Skeletal muscle satellite cell (primary cell): ENCODE measurements around the gene HBEGF.
A peak's percentile ranks its signal among the peaks of the same experiment; 100 is the strongest.

Experiments
- H3K27me3 ChIP-seq: 2 replicates; pipeline ENCODE4 v1.7.0; 2013; ENCODE audit warnings: low read length; ENCODE audit not compliant: control insufficient read depth, insufficient read depth
- H3K36me3 ChIP-seq: 2 replicates; pipeline ENCODE4 v1.7.0; 2013; ENCODE audit warnings: mild to moderate bottlenecking, control low read depth, low read length; ENCODE audit not compliant: insufficient read depth
- H3K4me1 ChIP-seq: 2 replicates; pipeline ENCODE4 v1.7.0; 2013; ENCODE audit warnings: low read length; ENCODE audit not compliant: control insufficient read depth, insufficient read depth
- H3K4me2 ChIP-seq: 2 replicates; pipeline ENCODE4 v1.7.0; 2013; ENCODE audit warnings: mild to moderate bottlenecking, low read length
- H3K4me3 ChIP-seq: 2 replicates; pipeline ENCODE4 v1.7.0; 2013; ENCODE audit warnings: low read length
- H3K9ac ChIP-seq: 2 replicates; pipeline ENCODE4 v1.7.0; 2013; ENCODE audit warnings: mild to moderate bottlenecking, low read depth, low read length, moderate library complexity
- H3K9me3 ChIP-seq: replicated peaks from 2 replicates; pipeline ENCODE4 v1.7.0; 2013; ENCODE audit warnings: mild to moderate bottlenecking, control low read depth, low read length

The HBEGF gene

DNA sequence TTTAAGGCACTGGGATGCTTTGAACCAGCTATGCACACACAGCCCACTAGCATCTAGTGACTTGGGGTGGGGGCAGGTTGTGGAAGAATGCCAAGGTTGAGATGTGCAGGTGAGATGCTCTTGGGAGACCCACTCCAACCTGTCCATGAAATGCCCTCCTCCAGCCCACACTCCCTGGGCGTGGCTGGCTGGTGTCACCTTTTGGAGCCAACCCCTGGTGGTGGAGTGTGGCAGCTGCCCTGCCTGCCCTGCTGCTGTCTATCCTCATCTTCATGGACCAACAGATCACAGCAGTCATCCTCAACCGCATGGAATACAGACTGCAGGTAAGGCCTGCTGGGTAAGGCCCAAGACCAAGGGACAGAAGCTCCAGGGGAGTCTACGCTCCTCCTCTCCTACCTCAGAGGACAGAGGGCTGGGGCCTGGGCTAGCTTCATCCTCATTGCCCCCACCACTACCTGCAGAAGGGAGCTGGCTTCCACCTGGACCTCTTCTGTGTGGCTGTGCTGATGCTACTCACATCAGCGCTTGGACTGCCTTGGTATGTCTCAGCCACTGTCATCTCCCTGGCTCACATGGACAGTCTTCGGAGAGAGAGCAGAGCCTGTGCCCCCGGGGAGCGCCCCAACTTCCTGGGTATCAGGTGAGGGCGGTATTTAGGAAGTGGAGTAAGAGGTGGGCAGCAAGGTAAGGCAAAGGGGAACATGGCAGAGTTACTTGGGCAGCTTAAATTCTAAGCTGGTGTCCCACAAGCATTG is 21.0 kb upstream of the HBEGF start:
- peaks cover 7% of the 10 kb centered on the region for H3K27me3 ChIP-seq

GRCh38 chr5:140366589-140367255 is 20.3 kb upstream of the HBEGF start:
- no peak overlapping the region for H3K9ac ChIP-seq
- H3K4me1 ChIP-seq: peaks cover 4% of the 10 kb centered on the region
- H3K4me2 ChIP-seq: no peak overlapping the region
- peaks cover 7% of the 10 kb centered on the region for H3K27me3 ChIP-seq
- no peak overlapping the region for H3K4me3 ChIP-seq
- H3K9me3 ChIP-seq: no peaks in the 10 kb centered on the region
- H3K36me3 ChIP-seq: no peaks in the 10 kb centered on the region

More for the DNA sequence above, 21.0 kb upstream of the HBEGF start:
- no peak overlapping the region for H3K4me2 ChIP-seq
- H3K9ac ChIP-seq: no peak overlapping the region
- H3K36me3 ChIP-seq: no peaks in the 10 kb centered on the region
- no peak overlapping the region for H3K4me3 ChIP-seq
- peaks cover 4% of the 10 kb centered on the region for H3K4me1 ChIP-seq
- H3K9me3 ChIP-seq: no peaks in the 10 kb centered on the region

DNA sequence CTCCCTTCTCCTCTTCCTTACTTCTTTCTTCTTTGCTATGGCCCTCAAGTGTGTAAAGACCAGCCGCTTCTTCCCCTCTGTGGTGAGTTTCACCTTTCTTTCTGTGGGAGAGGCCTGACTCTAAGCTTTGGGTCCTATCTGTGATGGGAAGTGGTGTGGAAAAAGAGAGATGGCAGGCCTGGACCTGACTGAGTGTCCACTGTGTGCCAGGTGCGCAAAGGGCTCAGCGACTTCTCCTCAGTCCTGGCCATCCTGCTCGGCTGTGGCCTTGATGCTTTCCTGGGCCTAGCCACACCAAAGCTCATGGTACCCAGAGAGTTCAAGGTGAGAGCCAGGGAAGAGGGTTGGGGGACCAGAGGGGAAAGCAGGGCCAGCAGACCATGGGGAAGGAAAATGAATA is 19.5 kb upstream of the HBEGF start:
- H3K9me3 ChIP-seq: no peaks in the 10 kb centered on the region
- no peaks in the 10 kb centered on the region for H3K36me3 ChIP-seq
- H3K4me3 ChIP-seq: no peak overlapping the region
- peaks cover 7% of the 10 kb centered on the region for H3K27me3 ChIP-seq
- H3K4me2 ChIP-seq: no peak overlapping the region
- no peak overlapping the region for H3K9ac ChIP-seq
- peaks cover 4% of the 10 kb centered on the region for H3K4me1 ChIP-seq

- H3K4me3 ChIP-seq: no peak overlapping the region
- H3K9me3 ChIP-seq: no peaks in the 10 kb centered on the region
- H3K4me2 ChIP-seq: no peak overlapping the region
- H3K4me1 ChIP-seq: peaks cover 4% of the 10 kb centered on the region
- H3K9ac ChIP-seq: no peak overlapping the region
- H3K27me3 ChIP-seq: peaks cover 7% of the 10 kb centered on the region
- H3K36me3 ChIP-seq: no peaks in the 10 kb centered on the region
These were observed 18.9 kb upstream of the HBEGF start for GRCh38 chr5:140365282-140365681.

DNA sequence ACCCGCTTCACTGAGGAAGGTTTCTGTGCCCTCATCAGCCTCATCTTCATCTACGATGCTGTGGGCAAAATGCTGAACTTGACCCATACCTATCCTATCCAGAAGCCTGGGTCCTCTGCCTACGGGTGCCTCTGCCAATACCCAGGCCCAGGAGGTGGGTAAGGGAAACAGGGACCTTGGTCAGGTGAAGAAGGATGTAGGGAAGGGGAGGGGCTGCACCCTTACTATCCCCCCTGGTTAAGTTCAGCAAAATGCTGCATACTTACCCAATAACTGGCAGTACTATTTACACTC is 18.0 kb upstream of the HBEGF start:
- Histone ChIP-seq H3K4me1 (peaks cover 4% of the 10 kb centered on the region), H3K4me2 (no peak overlapping the region), H3K36me3 (no peaks in the 10 kb centered on the region), H3K9ac (no peak overlapping the region), H3K9me3 (no peaks in the 10 kb centered on the region), H3K4me3 (no peak overlapping the region), H3K27me3 (peaks cover 7% of the 10 kb centered on the region)

DNA sequence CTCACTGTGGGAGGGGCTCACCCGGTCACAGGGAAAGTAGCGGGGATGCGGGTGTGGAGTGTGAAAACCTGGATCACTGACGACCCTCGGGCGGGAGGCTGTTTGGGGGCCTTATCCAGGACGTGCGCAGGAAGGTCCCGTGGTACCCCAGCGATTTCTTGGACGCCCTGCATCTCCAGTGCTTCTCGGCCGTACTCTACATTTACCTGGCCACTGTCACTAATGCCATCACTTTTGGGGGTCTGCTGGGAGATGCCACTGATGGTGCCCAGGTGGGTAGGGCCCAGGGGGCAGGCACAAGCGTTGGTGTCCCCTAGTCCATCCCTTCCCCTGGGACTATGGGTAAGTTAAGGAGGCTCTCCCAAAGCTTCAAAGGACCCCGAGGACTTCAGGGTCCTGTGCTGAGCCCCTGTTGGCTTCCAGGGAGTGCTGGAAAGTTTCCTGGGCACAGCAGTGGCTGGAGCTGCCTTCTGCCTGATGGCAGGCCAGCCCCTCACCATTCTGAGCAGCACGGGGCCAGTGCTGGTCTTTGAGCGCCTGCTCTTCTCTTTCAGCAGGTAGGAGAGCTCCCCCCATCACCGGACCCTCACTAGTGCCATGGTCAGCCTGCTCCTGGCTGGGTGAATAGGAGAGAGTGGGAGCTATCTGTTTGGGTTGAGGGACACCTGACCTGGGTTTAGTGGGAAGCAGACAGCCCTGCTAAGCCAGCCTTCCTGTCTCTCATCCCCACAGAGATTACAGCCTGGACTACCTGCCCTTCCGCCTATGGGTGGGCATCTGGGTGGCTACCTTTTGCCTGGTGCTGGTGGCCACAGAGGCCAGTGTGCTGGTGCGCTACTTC is 17.4 kb upstream of the HBEGF start:
- peaks cover 7% of the 10 kb centered on the region for H3K27me3 ChIP-seq
- peak overlapping the region; percentile 67 for H3K4me3 ChIP-seq
- H3K4me1 ChIP-seq: peaks cover 4% of the 10 kb centered on the region
- peak overlapping the region; percentile 88 for H3K4me2 ChIP-seq
- H3K9ac ChIP-seq: no peak overlapping the region
- no peaks in the 10 kb centered on the region for H3K9me3 ChIP-seq
- H3K36me3 ChIP-seq: no peaks in the 10 kb centered on the region

GRCh38 chr5:140362875-140363630 is 16.6 kb upstream of the HBEGF start:
- Histone ChIP-seq H3K36me3 (no peaks in the 10 kb centered on the region), H3K27me3 (peaks cover 7% of the 10 kb centered on the region), H3K4me3 (peak overlapping the region; percentile 67), H3K9me3 (no peaks in the 10 kb centered on the region), H3K4me2 (peak overlapping the region; percentile 88), H3K9ac (no peak overlapping the region), H3K4me1 (peaks cover 4% of the 10 kb centered on the region)

DNA sequence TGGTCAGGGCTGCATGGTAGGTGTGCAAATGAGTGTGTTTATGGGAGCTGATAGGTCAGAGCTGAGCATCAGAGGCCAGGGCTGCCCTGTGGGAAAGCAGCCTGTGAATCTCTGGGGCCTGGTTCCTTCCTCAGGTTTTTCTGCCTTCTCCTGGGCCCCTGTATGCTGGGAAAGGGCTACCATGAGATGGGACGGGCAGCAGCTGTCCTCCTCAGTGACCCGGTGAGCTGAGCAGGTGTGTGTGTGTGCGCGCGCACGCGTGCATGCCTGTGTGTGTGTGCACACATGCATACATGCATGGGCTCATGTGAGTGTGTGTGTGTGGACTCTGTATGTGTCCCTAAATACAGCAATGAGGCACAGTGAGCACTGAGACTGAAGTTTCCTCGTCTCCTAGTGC is 15.9 kb upstream of the HBEGF start:
- Histone ChIP-seq H3K4me2 (no peak overlapping the region), H3K9me3 (no peaks in the 10 kb centered on the region), H3K36me3 (no peaks in the 10 kb centered on the region), H3K4me1 (peaks cover 6% of the 10 kb centered on the region), H3K4me3 (no peak overlapping the region), H3K27me3 (peaks cover 7% of the 10 kb centered on the region), H3K9ac (no peak overlapping the region)

- H3K27me3 ChIP-seq: peaks cover 7% of the 10 kb centered on the region
- no peak overlapping the region for H3K9ac ChIP-seq
- peaks cover 10% of the 10 kb centered on the region for H3K4me1 ChIP-seq
- H3K9me3 ChIP-seq: no peaks in the 10 kb centered on the region
- no peak overlapping the region for H3K4me3 ChIP-seq
- H3K4me2 ChIP-seq: no peak overlapping the region
- H3K36me3 ChIP-seq: no peaks in the 10 kb centered on the region
These were observed 15.5 kb upstream of the HBEGF start for GRCh38 chr5:140361901-140362300.

- Histone ChIP-seq H3K27me3 (peaks cover 3% of the 10 kb centered on the region), H3K9me3 (no peaks in the 10 kb centered on the region), H3K4me2 (no peak overlapping the region), H3K4me3 (no peak overlapping the region), H3K4me1 (peaks cover 11% of the 10 kb centered on the region), H3K9ac (no peak overlapping the region), H3K36me3 (no peaks in the 10 kb centered on the region)
These were observed 14.5 kb upstream of the HBEGF start for GRCh38 chr5:140360681-140361479.
